H1 (cell line): Measurements from ENCODE around the gene NCLN. TPM values are rescaled to one million over a fixed set of nuclear protein-coding genes. Genes with fewer than 3 reads are reported as not detected.

Source experiments
- ASH2L ChIP-seq: fragments of 200-600, 300-600 bp; sonication (generic); IDR thresholded peaks from one replicate; pipeline ENCODE4 v1.7.1; 2017; ENCODE audit warnings: low read length
- CHD1 ChIP-seq: IDR thresholded peaks from 2 replicates; pipeline ENCODE4 v1.6.1; 2012; ENCODE audit warnings: low read depth, low read length, improper control_type of control experiment
- MAFK ChIP-seq: IDR thresholded peaks from 2 replicates; pipeline ENCODE4 v1.6.1; 2012; ENCODE audit warnings: low read depth, mild to moderate bottlenecking, improper control_type of control experiment, low read length
- RXRA ChIP-seq: IDR thresholded peaks from 2 replicates; pipeline ENCODE4 v1.6.1; 2011; ENCODE audit warnings: low read depth, mild to moderate bottlenecking, low read length, moderate library complexity; ENCODE audit not compliant: insufficient read depth
- TAF1 ChIP-seq: IDR thresholded peaks from 2 replicates; pipeline ENCODE4 v1.6.1; 2011; ENCODE audit warnings: mild to moderate bottlenecking, low read depth, low read length
- TCF12 ChIP-seq: IDR thresholded peaks from 2 replicates; pipeline ENCODE4 v1.6.1; 2011; ENCODE audit warnings: low read depth, mild to moderate bottlenecking, low read length
- polyA plus RNA-seq, 7 experiments: library from polyadenylated mRNA; depleted of rRNA in 3 of 7; stranded (reverse) in 5 of 7; unstranded in 2 of 7; fragments of >200 nt in 5 of 7; fragments of 200-250 nt in 2 of 7; gene quantifications; 1 replicate in 5 of 7; 2 replicates in 1 of 7; 4 replicates in 1 of 7; pipeline versions ENCODE4 v1.2.1 to v1.2.3, GENCODE V29; 2011 to 2013; ENCODE audit warnings: missing spikeins in 2 of 7, mixed read lengths in 2 of 7
- total RNA-seq: library from RNA; stranded (reverse); fragmentation: NEBNext Ultra II Directional; extraction: Animal tissue kit (Norgen Biotek cat#: 25700); gene quantifications from 2 replicates; pipeline ENCODE4 v1.2.1, GENCODE V29; 2021

The NCLN gene
- total and polyA plus RNA-seq, 2 of the 8 experiments (the other 6 are each of a cell fraction or from before 2014, with no cell fraction given) = 89.2 to 103 TPM

DNA sequence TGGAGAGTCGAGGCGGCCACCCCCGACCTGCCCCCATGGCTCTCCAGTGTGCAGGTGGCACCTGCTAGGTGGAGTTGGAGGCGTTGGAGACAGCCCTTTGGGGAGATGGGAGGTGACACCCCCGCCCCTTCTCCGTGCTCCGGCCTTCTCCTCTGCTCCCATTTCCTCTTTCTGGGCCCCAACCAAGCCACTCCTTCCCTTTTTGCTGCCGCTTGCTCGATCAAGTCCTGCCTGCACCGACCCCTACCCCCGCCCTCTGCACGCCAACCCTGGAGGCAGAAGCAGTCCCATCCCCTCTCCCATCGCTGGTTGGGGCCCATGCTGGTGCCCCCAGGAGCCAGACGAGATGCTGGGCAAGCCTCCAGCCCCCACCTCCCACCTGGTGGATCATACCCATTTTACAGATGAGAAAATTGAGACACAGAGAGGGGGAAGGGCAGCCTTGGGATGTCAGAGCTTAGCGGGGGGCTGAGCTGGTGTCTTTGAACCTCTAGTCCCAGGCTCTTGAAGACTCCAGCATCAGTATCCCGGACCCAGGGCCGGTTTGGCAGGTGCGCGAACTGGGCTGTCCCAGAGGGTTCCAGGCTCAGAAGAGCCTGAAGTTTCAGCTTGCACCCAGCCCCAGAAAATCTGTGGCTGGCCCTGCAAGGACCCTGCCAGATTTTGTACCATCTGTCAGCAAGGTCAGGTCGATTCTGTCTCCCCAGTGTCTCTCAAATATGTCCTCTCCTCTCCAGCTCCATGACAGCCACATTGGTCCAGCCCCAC lies 39.6 kb upstream of the NCLN start (continued):
- TF ChIP-seq ASH2L = no peak
- TF ChIP-seq TCF12 = no peak
- no peak for TF ChIP-seq MAFK
- TF ChIP-seq CHD1 = no peak
- no peak for TF ChIP-seq RXRA
- no peak for TF ChIP-seq TAF1
